HG03571 (cell line): ENCODE data around the gene COL28A1.

Experiments used
- ATAC-seq: cut with Tn5 transposase; IDR thresholded peaks from one replicate; pipeline ENCODE4 v1.9.1; 2021; ENCODE audit not compliant: unreplicated experiment

COL28A1 gene

GRCh38 chr7:7535691-7536090 is at the start of gene COL28A1:
Gene COL28A1, minus strand, starts transcription at chr7:7535873. Its CDS starts 2,998 bp downstream, at chr7:7532875.
- ATAC-seq = no peak

- no peak for ATAC-seq
Observed at GRCh38 chr7:7584653-7585052, 49.0 kb upstream of the COL28A1 start.

GRCh38 chr7:7583731-7584130 is 48.1 kb upstream of the COL28A1 start:
- no peak for ATAC-seq

- no peak for ATAC-seq
Observed at GRCh38 chr7:7582596-7582995, 46.9 kb upstream of the COL28A1 start.

- ATAC-seq = no peak
Observed at GRCh38 chr7:7581531-7582179, 46.0 kb upstream of the COL28A1 start.

- ATAC-seq = no peak
Observed at GRCh38 chr7:7579638-7580037, 44.0 kb upstream of the COL28A1 start.

GRCh38 chr7:7577888-7578287 is 42.2 kb upstream of the COL28A1 start:
- ATAC-seq = no peak

- ATAC-seq = no peak
Observed at GRCh38 chr7:7576344-7576743, 40.7 kb upstream of the COL28A1 start.

- no peak for ATAC-seq
Observed at GRCh38 chr7:7573701-7574100, 38.0 kb upstream of the COL28A1 start.

- ATAC-seq = no peak
Observed at GRCh38 chr7:7570584-7570983, 34.9 kb upstream of the COL28A1 start.

- no peak for ATAC-seq
Observed at GRCh38 chr7:7569615-7570014, 33.9 kb upstream of the COL28A1 start.

- peak; percentile 34 for ATAC-seq
Observed at GRCh38 chr7:7569081-7569527, 33.4 kb upstream of the COL28A1 start.

GRCh38 chr7:7568553-7568952 is 32.9 kb upstream of the COL28A1 start:
- ATAC-seq = no peak

GRCh38 chr7:7567898-7568531 is 32.3 kb upstream of the COL28A1 start:
- no peak for ATAC-seq

GRCh38 chr7:7566651-7567611 is 31.3 kb upstream of the COL28A1 start, which contains the start of gene MIOS:
Gene MIOS, plus strand, starts transcription at chr7:7566884. Its CDS starts 5,592 bp downstream, at chr7:7572476.
- peak; percentile 73 for ATAC-seq

GRCh38 chr7:7565746-7566650 is 30.3 kb upstream of the COL28A1 start:
- ATAC-seq = peak; percentile 32

GRCh38 chr7:7565018-7565680 is 29.5 kb upstream of the COL28A1 start:
- no peak for ATAC-seq

- no peak for ATAC-seq
Observed at GRCh38 chr7:7564323-7564780, 28.7 kb upstream of the COL28A1 start.

- ATAC-seq = no peak
Observed at GRCh38 chr7:7563813-7564212, 28.1 kb upstream of the COL28A1 start.

- ATAC-seq = no peak
Observed at GRCh38 chr7:7563269-7563668, 27.6 kb upstream of the COL28A1 start.
